Ovary (tissue), 3 donors: Measurements from ENCODE around the gene NPR1.

Source experiments
- EP300 ChIP-seq: sonication (generic); formaldehyde crosslinking; IDR thresholded peaks from one replicate; pipeline ENCODE4 v1.6.1; 2017; ENCODE audit warnings: antibody characterized with exemption
- POLR2A ChIP-seq: fragments of 450-650 bp; IDR thresholded peaks from one replicate; pipeline ENCODE4 v1.6.1; 2017; ENCODE audit warnings: antibody characterized with exemption, mild to moderate bottlenecking, moderate library complexity
- TF ChIP-seq, protein P1 (sequence below), 3 donors: fragments of 450-650 bp in 2 of 3; fragments of 200-600 bp in 1 of 3; IDR thresholded peaks; one replicate each; pipeline versions ENCODE4 v1.5.1 to v1.8.0; 2016 to 2022; ENCODE audit warnings: antibody characterized with exemption in 3 of 3, mild to moderate bottlenecking in 1 of 3
- donor health status: DM: no; HTN: no; CAD: no.

DNA sequence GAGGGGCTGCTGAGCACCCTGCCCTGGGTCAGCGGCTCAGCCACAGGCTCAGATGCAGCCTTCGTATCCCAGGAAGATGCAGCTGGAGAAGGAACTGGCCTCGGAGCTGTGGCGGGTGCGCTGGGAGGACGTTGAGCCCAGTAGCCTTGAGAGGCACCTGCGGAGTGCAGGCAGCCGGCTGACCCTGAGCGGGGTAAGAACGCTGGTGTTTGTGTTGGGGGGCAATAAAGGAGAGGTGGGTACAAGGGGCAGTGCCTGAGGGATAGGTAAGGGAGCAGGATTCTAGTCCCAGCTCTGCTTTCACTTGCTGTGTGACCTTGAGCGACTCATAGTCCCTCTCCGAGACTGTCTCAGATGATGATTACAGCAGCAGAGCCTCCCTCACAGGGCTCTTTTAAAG, 6.4 kb downstream of the NPR1 start:
- TF ChIP-seq, protein P1, sequence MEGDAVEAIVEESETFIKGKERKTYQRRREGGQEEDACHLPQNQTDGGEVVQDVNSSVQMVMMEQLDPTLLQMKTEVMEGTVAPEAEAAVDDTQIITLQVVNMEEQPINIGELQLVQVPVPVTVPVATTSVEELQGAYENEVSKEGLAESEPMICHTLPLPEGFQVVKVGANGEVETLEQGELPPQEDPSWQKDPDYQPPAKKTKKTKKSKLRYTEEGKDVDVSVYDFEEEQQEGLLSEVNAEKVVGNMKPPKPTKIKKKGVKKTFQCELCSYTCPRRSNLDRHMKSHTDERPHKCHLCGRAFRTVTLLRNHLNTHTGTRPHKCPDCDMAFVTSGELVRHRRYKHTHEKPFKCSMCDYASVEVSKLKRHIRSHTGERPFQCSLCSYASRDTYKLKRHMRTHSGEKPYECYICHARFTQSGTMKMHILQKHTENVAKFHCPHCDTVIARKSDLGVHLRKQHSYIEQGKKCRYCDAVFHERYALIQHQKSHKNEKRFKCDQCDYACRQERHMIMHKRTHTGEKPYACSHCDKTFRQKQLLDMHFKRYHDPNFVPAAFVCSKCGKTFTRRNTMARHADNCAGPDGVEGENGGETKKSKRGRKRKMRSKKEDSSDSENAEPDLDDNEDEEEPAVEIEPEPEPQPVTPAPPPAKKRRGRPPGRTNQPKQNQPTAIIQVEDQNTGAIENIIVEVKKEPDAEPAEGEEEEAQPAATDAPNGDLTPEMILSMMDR (IDR thresholded peaks at IDR 0.05) = no peak
- TF ChIP-seq POLR2A (no peak), EP300 (no peak)
